ENCODE data around the gene EXOSC3. TPM values are rescaled to one million over a fixed set of nuclear protein-coding genes. Genes with fewer than 3 reads are reported as not detected.
A peak's percentile ranks its signal among the peaks of the same experiment; 100 is the strongest.

Gene EXOSC3
- total and polyA plus RNA-seq, 10 of the 15 experiments (the other 5 are each of a cell fraction or from before 2014, with no cell fraction given), result 8.2 to 161 (median 61.4) TPM

DNA sequence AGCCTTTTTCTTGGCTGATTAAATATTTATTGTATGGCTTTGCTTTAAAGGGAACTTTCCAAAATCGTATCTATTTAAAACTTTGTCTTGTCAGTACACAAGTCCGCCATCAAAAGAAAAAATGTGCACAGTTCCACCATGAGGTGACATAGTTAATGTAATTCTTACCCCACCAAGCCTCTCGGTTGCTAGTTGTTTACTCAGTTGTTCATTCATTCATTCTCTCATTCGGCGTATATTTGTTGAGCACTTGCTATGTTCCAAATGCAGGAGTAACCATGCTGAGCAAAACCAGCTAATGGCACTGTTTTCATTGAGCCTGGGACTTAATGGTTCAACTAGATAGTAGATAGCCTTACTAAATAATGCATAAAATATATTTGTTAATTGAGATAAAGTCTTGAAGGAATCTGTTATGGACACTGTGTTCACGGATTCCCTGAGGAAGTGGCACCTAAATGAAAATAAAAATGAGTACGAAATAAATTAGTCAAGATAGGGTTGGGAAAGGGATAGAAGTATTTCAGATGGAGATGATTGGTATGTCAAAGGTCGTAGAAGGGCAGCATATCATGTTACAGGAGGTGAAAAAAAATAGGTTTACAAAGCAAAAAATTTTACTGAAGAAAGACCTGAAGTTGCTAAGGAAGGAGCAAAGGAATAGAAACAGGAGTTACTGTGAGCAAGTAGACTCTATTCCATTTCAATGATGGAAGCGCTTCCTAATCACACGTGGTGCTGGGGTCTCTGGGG, 17.3 kb upstream of the EXOSC3 start:
- RAD21 ChIA-PET (ENCODE audit: unreplicated experiment), result interaction anchor here (1.1 kb wide), 1 partner anchor 101 kb away, joined by 4 read pairs; the partner anchor contains the start of gene SLC25A51
- Histone ChIP-seq H3K36me3 (ENCODE audit: control insufficient read depth in 2 of 2, insufficient read depth in 2 of 2, low read length in 1 of 2) (no peaks in the 10 kb centered on the region), H3K79me2 (ENCODE audit: control insufficient read depth, insufficient read depth, low read length) (peaks cover 46% of the 10 kb centered on the region), H3K4me2 (ENCODE audit: control insufficient read depth, insufficient read depth) (peak overlapping the region; percentile 85), H2AFZ (ENCODE audit: control insufficient read depth, low read depth, low read length) (no peak overlapping the region), H3K4me1 (ENCODE audit: control insufficient read depth, insufficient read depth, low read length) (peaks cover 10% of the 10 kb centered on the region; the same call in 1 of the 2 replicates), H3K27me3 (replicated peaks in 1 of 2; ENCODE audit: control insufficient read depth in 2 of 2, insufficient read depth in 2 of 2, low read length in 1 of 2) (no peaks in the 10 kb centered on the region), H4K20me1 (ENCODE audit: control insufficient read depth, insufficient read depth) (peaks cover 3% of the 10 kb centered on the region; the same call in 1 of the 2 replicates), H3K9me3 (replicated peaks; ENCODE audit: control insufficient read depth, insufficient read depth, low read length) (no peaks in the 10 kb centered on the region), H3K27ac (ENCODE audit: control insufficient read depth, insufficient read depth) (peak overlapping the region; percentile 83; the same call in 1 of the 2 replicates), H3K4me3 (peak overlapping the region; percentile 80), H3K9ac (ENCODE audit: control insufficient read depth, insufficient read depth, low read length) (peak overlapping the region; percentile 90)
- in situ Hi-C loops (cut with MboI) (no loop called here), intact Hi-C loops (cut with micrococcal nuclease; ENCODE audit: unreplicated experiment) (loop anchor here (2.0 to 5.0 kb wide), 3 partner anchors 17 to 220 kb away; partner anchors contain the start of genes EXOSC3 and SLC25A51)
- FAIRE-seq (no peak), DNase-seq (ENCODE audit: low read depth, low spot score) (no peak), ATAC-seq (no peak)
- CTCF ChIA-PET, result interaction anchor here (0.7 to 3.1 kb wide), 3 partner anchors 18 to 497 kb away, joined by 3 to 13 read pairs (median 4); partner anchors contain the start of gene EXOSC3
- POLR2A ChIA-PET, result interaction anchor here (1.0 kb wide), 1 partner anchor 11 kb away, joined by 3 read pairs; no protein-coding TSS in a partner anchor
- 34% methylated on average over 10 of the region's 10 CpGs for WGBS (ENCODE audit: insufficient coverage, insufficient replicate concordance, low lambda C conversion rate, missing lambda C conversion rate)
- BruUV-seq (replicated peaks), result TSS peak; percentile 79
- SMC1A ChIA-PET (ENCODE audit: uncharacterized antibody, unreplicated experiment), result interaction anchor here (1.0 kb wide), 1 partner anchor 11 kb away, joined by 7 read pairs; no protein-coding TSS in a partner anchor
- no peak for TF ChIP-seq IKZF1 (conservative IDR thresholded peaks at IDR 0.05)
- TF ChIP-seq ZSCAN29 (IDR thresholded peaks at IDR 0.05), result no peak
- TF ChIP-seq BCL11A (IDR thresholded peaks at IDR 0.05; ENCODE audit: low read depth, low read length), result no peak
- TF ChIP-seq, protein P1, sequence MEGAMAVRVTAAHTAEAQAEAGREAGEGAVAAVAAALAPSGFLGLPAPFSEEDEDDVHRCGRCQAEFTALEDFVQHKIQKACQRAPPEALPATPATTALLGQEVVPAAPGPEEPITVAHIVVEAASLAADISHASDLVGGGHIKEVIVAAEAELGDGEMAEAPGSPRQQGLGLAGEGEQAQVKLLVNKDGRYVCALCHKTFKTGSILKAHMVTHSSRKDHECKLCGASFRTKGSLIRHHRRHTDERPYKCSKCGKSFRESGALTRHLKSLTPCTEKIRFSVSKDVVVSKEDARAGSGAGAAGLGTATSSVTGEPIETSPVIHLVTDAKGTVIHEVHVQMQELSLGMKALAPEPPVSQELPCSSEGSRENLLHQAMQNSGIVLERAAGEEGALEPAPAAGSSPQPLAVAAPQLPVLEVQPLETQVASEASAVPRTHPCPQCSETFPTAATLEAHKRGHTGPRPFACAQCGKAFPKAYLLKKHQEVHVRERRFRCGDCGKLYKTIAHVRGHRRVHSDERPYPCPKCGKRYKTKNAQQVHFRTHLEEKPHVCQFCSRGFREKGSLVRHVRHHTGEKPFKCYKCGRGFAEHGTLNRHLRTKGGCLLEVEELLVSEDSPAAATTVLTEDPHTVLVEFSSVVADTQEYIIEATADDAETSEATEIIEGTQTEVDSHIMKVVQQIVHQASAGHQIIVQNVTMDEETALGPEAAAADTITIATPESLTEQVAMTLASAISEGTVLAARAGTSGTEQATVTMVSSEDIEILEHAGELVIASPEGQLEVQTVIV (IDR thresholded peaks at IDR 0.05; ENCODE audit: borderline replicate concordance, partially characterized antibody), result no peak
- no peak for TF ChIP-seq BHLHE40 (IDR thresholded peaks at IDR 0.05; ENCODE audit: borderline replicate concordance in 1 of 2, low read depth in 2 of 2, low read length in 1 of 2)
- TF ChIP-seq POLR2AphosphoS5 (IDR thresholded peaks at IDR 0.05; ENCODE audit: low read length), result no peak
- TF ChIP-seq LARP7 (IDR thresholded peaks at IDR 0.05), result no peak
- no peak for TF ChIP-seq MEF2A (IDR thresholded peaks at IDR 0.05; ENCODE audit: insufficient read depth, low read depth, low read length)
- TF ChIP-seq WRNIP1 (IDR thresholded peaks at IDR 0.05; ENCODE audit: borderline replicate concordance, low read depth, low read length), result no peak
- TF ChIP-seq, protein P2, sequence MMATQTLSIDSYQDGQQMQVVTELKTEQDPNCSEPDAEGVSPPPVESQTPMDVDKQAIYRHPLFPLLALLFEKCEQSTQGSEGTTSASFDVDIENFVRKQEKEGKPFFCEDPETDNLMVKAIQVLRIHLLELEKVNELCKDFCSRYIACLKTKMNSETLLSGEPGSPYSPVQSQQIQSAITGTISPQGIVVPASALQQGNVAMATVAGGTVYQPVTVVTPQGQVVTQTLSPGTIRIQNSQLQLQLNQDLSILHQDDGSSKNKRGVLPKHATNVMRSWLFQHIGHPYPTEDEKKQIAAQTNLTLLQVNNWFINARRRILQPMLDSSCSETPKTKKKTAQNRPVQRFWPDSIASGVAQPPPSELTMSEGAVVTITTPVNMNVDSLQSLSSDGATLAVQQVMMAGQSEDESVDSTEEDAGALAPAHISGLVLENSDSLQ (IDR thresholded peaks at IDR 0.05), result no peak
- no peak for TF ChIP-seq BRCA1 (IDR thresholded peaks at IDR 0.05; ENCODE audit: low read depth, low read length)
- no peak for TF ChIP-seq RAD21 (IDR thresholded peaks at IDR 0.05; ENCODE audit: insufficient read depth, low read depth, low read length)
- TF ChIP-seq JUNB (IDR thresholded peaks at IDR 0.05), result no peak
- no peak for TF ChIP-seq NFXL1 (IDR thresholded peaks at IDR 0.05; ENCODE audit: borderline replicate concordance)
- TF ChIP-seq ZBED1 (IDR thresholded peaks at IDR 0.05; ENCODE audit: borderline replicate concordance), result no peak
- TF ChIP-seq, protein P3, sequence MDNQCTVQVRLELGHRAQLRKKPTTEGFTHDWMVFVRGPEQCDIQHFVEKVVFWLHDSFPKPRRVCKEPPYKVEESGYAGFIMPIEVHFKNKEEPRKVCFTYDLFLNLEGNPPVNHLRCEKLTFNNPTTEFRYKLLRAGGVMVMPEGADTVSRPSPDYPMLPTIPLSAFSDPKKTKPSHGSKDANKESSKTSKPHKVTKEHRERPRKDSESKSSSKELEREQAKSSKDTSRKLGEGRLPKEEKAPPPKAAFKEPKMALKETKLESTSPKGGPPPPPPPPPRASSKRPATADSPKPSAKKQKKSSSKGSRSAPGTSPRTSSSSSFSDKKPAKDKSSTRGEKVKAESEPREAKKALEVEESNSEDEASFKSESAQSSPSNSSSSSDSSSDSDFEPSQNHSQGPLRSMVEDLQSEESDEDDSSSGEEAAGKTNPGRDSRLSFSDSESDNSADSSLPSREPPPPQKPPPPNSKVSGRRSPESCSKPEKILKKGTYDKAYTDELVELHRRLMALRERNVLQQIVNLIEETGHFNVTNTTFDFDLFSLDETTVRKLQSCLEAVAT (IDR thresholded peaks at IDR 0.05), result no peak
- TF ChIP-seq, protein P4, sequence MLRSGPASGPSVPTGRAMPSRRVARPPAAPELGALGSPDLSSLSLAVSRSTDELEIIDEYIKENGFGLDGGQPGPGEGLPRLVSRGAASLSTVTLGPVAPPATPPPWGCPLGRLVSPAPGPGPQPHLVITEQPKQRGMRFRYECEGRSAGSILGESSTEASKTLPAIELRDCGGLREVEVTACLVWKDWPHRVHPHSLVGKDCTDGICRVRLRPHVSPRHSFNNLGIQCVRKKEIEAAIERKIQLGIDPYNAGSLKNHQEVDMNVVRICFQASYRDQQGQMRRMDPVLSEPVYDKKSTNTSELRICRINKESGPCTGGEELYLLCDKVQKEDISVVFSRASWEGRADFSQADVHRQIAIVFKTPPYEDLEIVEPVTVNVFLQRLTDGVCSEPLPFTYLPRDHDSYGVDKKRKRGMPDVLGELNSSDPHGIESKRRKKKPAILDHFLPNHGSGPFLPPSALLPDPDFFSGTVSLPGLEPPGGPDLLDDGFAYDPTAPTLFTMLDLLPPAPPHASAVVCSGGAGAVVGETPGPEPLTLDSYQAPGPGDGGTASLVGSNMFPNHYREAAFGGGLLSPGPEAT (IDR thresholded peaks at IDR 0.05; ENCODE audit: low read depth), result no peak
